WERI-Rb-1 (cell line): ENCODE results near the gene ATG4C.

Experiments
- DNase-seq: peaks from one replicate; pipeline ENCODE4 v3.0.0-alpha.2; 2020
- H3K27ac ChIP-seq: fragments of 250-450 bp; sonication (Bioruptor Pico); 2 replicates; pipeline ENCODE4 v1.5.1; 2020; ENCODE audit warnings: mild to moderate bottlenecking, moderate library complexity
- H3K27me3 ChIP-seq: fragments of 250-450 bp; sonication (Bioruptor Pico); 2 replicates; pipeline ENCODE4 v1.5.1; 2021; ENCODE audit warnings: mild to moderate bottlenecking, low read depth, moderate library complexity; ENCODE audit not compliant: insufficient read depth, severe bottlenecking
- H3K36me3 ChIP-seq: fragments of 250-450 bp; sonication (Bioruptor Pico); 2 replicates; pipeline ENCODE4 v1.5.1; 2020; ENCODE audit warnings: mild to moderate bottlenecking, moderate library complexity
- H3K4me3 ChIP-seq: 2 replicates; pipeline ENCODE4 v1.5.1; 2011; ENCODE audit warnings: low read depth, mild to moderate bottlenecking, control low read depth, low read length
- H3K9me3 ChIP-seq: fragments of 250-450 bp; sonication (Bioruptor Pico); 2 replicates; pipeline ENCODE4 v1.5.1; 2021; ENCODE audit warnings: mild to moderate bottlenecking, moderate library complexity; ENCODE audit not compliant: severe bottlenecking
- TF ChIP-seq, protein P1 (sequence below): IDR thresholded peaks from 2 replicates; pipeline ENCODE4 v1.5.1; 2011; ENCODE audit warnings: low read depth, mild to moderate bottlenecking, control low read depth, inconsistent platforms, low read length

The ATG4C gene

DNA sequence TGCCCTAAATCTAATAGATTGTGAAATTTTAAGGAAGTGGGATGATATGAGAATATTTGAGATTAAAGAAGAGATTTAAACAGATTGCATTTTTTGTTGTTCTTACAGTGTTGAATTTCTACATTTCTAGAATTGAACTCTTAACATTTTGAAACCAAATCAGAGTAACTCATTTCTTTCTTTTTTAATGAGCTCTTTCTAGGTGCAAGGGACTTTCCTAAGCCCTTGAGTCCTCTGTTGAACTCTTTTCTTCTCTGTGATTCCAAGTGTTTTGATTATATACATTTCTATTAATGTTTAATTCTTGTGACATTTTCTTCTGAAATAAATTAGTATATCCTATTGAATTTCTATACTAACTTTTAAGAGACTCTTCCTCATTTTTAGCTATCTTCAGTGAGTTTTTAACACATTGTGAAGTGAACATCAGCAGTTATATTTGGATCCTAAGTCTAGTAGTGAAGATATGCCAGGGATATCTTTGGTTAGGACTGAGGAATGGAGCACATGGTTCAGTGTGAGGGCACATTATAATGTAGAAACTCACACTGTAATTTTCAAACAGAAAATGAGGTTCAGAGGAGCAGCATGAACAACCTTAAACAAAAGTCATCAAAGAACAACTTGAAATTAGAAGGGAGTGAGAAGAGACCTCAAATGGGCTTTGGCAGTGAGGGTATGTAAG is 53.1 kb downstream of the ATG4C start:
- no peaks in the 10 kb centered on the region for H3K27me3 ChIP-seq
- no peak overlapping the region for H3K27ac ChIP-seq
- H3K4me3 ChIP-seq = no peak overlapping the region
- H3K36me3 ChIP-seq = no peaks in the 10 kb centered on the region; the same call in 1 of the 2 replicates
- DNase-seq = no peak
- H3K9me3 ChIP-seq = no peaks in the 10 kb centered on the region
- TF ChIP-seq, protein P1, sequence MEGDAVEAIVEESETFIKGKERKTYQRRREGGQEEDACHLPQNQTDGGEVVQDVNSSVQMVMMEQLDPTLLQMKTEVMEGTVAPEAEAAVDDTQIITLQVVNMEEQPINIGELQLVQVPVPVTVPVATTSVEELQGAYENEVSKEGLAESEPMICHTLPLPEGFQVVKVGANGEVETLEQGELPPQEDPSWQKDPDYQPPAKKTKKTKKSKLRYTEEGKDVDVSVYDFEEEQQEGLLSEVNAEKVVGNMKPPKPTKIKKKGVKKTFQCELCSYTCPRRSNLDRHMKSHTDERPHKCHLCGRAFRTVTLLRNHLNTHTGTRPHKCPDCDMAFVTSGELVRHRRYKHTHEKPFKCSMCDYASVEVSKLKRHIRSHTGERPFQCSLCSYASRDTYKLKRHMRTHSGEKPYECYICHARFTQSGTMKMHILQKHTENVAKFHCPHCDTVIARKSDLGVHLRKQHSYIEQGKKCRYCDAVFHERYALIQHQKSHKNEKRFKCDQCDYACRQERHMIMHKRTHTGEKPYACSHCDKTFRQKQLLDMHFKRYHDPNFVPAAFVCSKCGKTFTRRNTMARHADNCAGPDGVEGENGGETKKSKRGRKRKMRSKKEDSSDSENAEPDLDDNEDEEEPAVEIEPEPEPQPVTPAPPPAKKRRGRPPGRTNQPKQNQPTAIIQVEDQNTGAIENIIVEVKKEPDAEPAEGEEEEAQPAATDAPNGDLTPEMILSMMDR = no peak

DNA sequence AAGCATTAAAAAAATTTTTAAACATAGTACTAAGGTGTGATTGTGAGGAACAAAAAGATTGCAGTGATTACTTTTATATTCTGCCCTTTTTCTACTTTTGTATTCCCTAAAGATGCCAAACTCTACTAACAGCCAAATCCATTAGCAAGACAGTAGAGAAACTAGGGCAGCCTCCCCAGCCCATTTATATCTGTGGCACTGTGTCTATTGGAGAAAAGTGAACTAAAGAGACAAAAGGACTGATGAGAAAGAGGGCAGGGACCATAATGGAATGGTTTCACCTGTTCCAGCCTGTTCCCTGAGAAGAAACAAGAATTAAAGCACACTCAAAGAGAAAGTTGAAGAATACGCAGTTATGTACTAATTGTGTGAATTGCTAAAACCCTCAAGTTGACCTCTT is 56.6 kb downstream of the ATG4C start:
- DNase-seq = no peak
- no peaks in the 10 kb centered on the region for H3K36me3 ChIP-seq
- TF ChIP-seq, protein P1 = no peak

DNA sequence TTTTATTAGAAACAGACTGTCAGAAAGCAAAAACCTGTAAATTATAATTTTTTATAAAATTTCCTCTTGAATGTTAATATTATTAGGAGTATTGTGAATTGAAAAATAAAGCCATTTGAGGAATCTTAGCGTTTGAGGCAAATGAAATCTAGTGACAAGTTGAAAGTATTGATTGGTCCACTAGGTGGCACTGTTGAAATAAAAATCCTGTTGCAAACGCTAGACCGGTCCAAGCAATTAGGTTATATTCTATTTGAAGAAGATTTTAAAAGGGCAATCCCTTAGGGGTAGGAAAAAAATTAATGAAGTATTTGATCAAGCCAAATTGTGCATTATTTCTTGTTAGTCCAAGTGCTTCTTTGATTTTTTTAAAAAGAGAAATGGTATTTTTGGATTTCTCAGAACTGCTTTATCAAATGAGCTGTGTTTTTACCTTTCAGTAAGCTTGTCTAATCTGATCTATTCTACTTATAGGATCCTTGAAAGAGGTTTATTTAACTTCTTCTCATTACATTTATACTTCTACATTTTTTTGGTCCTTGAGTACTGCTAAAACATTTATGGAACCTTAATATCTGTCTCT is 57.7 kb downstream of the ATG4C start:
- H3K27ac ChIP-seq = no peak overlapping the region
- TF ChIP-seq, protein P1 = peak; percentile 37; the same call in 1 of the 2 replicates
- DNase-seq = peak; percentile 11
- H3K36me3 ChIP-seq = no peaks in the 10 kb centered on the region
- no peaks in the 10 kb centered on the region for H3K9me3 ChIP-seq
- no peak overlapping the region for H3K4me3 ChIP-seq
- no peaks in the 10 kb centered on the region for H3K27me3 ChIP-seq

More for the DNA sequence above, 56.6 kb downstream of the ATG4C start:
- no peaks in the 10 kb centered on the region for H3K27me3 ChIP-seq
- H3K4me3 ChIP-seq = no peak overlapping the region
- H3K27ac ChIP-seq = no peak overlapping the region
- H3K9me3 ChIP-seq = no peaks in the 10 kb centered on the region

DNA sequence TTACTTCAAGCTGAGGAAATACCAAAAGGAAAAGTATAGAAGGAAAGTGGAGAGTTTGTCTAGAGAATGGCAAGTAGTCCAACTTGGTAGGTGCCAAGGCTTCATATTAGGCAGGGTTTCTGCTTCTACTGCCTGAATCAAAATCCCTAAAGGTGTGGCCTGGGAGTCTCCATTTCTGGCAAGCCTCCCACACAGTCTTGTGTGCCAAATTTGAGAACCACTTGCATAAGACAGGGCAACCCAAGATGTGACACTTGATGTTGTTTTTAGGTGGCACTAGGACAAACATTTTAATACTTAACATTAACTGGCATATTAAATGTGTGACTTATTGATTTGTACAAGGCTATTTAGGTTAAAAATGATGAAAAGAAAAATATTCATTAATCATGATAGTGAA is 60.1 kb downstream of the ATG4C start:
- H3K27me3 ChIP-seq = no peaks in the 10 kb centered on the region
- no peaks in the 10 kb centered on the region for H3K9me3 ChIP-seq
- no peak overlapping the region for H3K4me3 ChIP-seq
- no peaks in the 10 kb centered on the region for H3K36me3 ChIP-seq
- no peak for DNase-seq
- no peak overlapping the region for H3K27ac ChIP-seq
- TF ChIP-seq, protein P1 = no peak

DNA sequence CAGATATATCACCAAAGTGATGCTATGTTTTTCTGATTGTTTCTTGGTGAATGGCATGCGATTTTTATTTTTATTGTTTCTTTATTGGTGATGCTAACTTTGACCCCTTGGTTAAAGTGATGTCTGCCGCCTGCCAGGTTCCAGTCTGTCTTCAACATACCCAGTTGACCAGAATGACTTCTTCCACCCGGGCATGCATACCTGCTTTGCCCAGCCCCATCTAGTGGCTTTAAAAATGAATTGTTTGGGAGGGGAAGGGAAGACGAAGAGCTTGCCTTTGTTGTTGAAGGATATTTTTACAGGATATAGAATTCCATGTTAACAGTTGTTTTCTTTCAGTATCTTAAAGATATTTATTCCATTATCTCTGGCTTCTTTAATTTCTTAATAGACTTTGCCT is 65.1 kb downstream of the ATG4C start:
- Histone ChIP-seq H3K27me3 (no peaks in the 10 kb centered on the region), H3K4me3 (no peak overlapping the region), H3K9me3 (no peaks in the 10 kb centered on the region), H3K36me3 (no peaks in the 10 kb centered on the region), H3K27ac (no peak overlapping the region)
- DNase-seq = no peak
- TF ChIP-seq, protein P1 = 0 out of 2 replicates have a peak, but pooled peaks have one; percentile 7
